Spleen (tissue), 11 donors: ENCODE results near the gene CHKA. TPM values are rescaled to one million over a fixed set of nuclear protein-coding genes. Genes with fewer than 3 reads are reported as not detected.

Experiments
- DNase-seq: peaks from one replicate; pipeline ENCODE4 v3.0.0-alpha.2; 2020
- H3K27ac ChIP-seq, 8 donors: fragments of 200-600 bp; sonication (generic) in 7 of 8; 1 replicate in 4 of 8; 2 replicates in 4 of 8; pipeline versions ENCODE4 v1.5.0 to v1.8.0; 2016 to 2021; ENCODE audit warnings: inconsistent platforms in 4 of 8, mild to moderate bottlenecking in 4 of 8, moderate library complexity in 1 of 8
- H3K27me3 ChIP-seq, 7 donors: fragments of 200-600 bp; sonication (generic) in 6 of 7; replicated peaks in 1 of 7; 1 replicate in 4 of 7; 2 replicates in 3 of 7; pipeline versions ENCODE4 v1.5.0 to v1.8.0; 2016 to 2021; ENCODE audit warnings: inconsistent platforms in 3 of 7, mild to moderate bottlenecking in 1 of 7
- H3K36me3 ChIP-seq, 6 donors: fragments of 200-600 bp; sonication (generic) in 5 of 6; 1 replicate in 4 of 6; 2 replicates in 2 of 6; pipeline versions ENCODE4 v1.5.0 to v1.8.0; 2016 to 2021; ENCODE audit warnings: inconsistent platforms in 2 of 6
- H3K4me1 ChIP-seq, 6 donors: fragments of 200-600 bp; sonication (generic) in 5 of 6; 1 replicate in 3 of 6; 2 replicates in 3 of 6; pipeline versions ENCODE4 v1.5.0 to v1.8.0; 2016 to 2021; ENCODE audit warnings: inconsistent platforms in 3 of 6
- H3K4me3 ChIP-seq, 8 donors: fragments of 200-600 bp; sonication (generic) in 7 of 8; 1 replicate in 4 of 8; 2 replicates in 4 of 8; pipeline versions ENCODE4 v1.5.0 to v1.8.0; 2016 to 2021; ENCODE audit warnings: inconsistent platforms in 4 of 8, mild to moderate bottlenecking in 4 of 8, moderate library complexity in 2 of 8
- H3K9me3 ChIP-seq, 8 donors: fragments of 200-600 bp; sonication (generic) in 7 of 8; 1 replicate in 4 of 8; 2 replicates in 4 of 8; pipeline versions ENCODE4 v1.5.0 to v1.8.0; 2016 to 2021; ENCODE audit warnings: inconsistent platforms in 4 of 8
- POLR2A ChIP-seq, 3 donors: fragments of 450-650 bp; IDR thresholded peaks; one replicate each; pipeline ENCODE4 v1.5.1; 2017; ENCODE audit warnings: antibody characterized with exemption in 3 of 3, mild to moderate bottlenecking in 1 of 3
- POLR2AphosphoS5 ChIP-seq, 3 donors: sonication (generic); formaldehyde crosslinking; IDR thresholded peaks; one replicate each; pipeline ENCODE4 v1.5.1; 2017; ENCODE audit warnings: antibody characterized with exemption in 3 of 3
- WGBS, 5 donors: extraction: QIAGEN DNeasy Blood & Tissue Kit in 3 of 5; methylation state at CpG; one replicate each; pipeline versions ENCODE4 v1.1.5 to v1.1.7; 2013 to 2018; 5-methylcytosine and 5-hydroxymethylcytosine counted together
- intact Hi-C: fragments of 100-400 bp; cut with DNase I; formaldehyde crosslinking; loops from one replicate; pipeline ENCODE4 v1.15.0; 2023; ENCODE audit warnings: low total_unique reads
- polyA plus RNA-seq, 3 donors: library from polyadenylated mRNA; stranded (reverse); fragments of 200-250 nt; gene quantifications; one replicate each; pipeline ENCODE4 v1.2.1, GENCODE V29; 2013
- total RNA-seq, 7 donors: library from RNA; depleted of rRNA in 3 of 7; stranded (reverse); fragments of >200 nt in 3 of 7; fragmentation: NEBNext Ultra II Directional in 4 of 7; extraction: Animal tissue kit (Norgen Biotek cat#: 25700) in 4 of 7; gene quantifications; one replicate each; pipeline versions ENCODE4 v1.1.0 to v1.2.1, GENCODE V29; 2016 to 2021
- TF ChIP-seq, protein P1 (sequence below), 11 experiments: fragments of 200-600 bp in 7 of 11; fragments of 450-650 bp in 4 of 11; sonication (generic) in 4 of 11; IDR thresholded peaks in 8 of 11; conservative IDR thresholded peaks in 3 of 11; 1 replicate in 7 of 11; 2 replicates in 4 of 11; pipeline versions ENCODE4 v1.4.0 to v1.8.0; 2016 to 2021; ENCODE audit warnings: antibody characterized with exemption in 11 of 11, inconsistent platforms in 4 of 11, mild to moderate bottlenecking in 1 of 11
- donor health status: healthy with polysubstance abuse.
- donor health status: DM: no; HTN: no; CAD: no; lungs with moderate emphysema.
- donor health status: DM: no; HTN: no; CAD: no.
- donor health status: Bipolar disorder and iron deficiency.
- donor health status: healthy.
- donor health status: DM: no; HTN: no; CAD: no.
- donor health status: DM: yes; HTN: yes; CAD: no.

The CHKA gene
- total and polyA plus RNA-seq, 10 donors: 19.7 to 76.1 (median 33.4) TPM

DNA sequence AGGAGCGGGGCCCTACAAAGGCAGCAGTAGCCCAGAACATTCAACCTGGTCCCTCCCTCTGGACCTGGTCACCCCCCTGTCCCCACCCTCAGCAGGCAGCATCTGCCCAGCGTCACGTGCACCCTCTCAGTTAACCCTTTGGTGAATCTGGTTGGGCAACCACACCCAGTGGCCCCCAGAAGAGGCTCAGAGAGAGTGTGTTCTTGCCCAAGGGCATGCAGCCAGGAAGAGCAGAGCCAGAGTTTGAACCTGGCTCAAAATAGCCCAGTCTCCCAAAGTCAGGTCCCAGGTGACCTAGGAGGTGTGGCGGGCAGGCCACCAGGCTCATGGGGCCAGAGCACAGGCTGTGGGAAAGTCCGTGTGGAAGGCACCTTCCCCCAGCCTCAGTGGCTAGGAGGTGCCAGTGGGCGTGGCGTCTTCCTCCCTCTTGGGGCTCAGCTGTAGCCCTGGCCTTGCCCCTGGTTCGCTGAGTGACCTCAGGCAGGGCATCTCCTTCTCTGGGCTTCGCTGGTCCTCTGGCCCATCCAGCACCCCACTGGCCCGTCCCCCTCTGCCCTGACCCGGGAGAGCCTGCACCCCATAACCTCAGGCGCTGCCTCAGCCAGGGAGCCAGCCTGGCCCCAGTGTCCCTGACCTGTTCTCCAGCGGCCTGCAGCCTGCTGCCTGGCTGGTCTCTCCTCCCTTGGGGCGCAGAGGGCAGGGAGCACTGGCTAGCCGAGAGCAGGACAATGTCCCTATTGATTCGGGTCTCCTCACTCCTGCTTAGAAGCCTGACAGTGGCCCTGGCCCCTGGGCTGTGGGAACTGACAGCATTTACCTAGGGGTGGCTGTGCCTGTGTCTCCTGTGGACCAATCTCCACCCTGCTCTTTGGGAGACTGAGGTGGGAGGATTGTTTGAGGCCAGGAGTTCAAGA is 104.0 kb downstream of the CHKA start:
- Histone ChIP-seq H3K27me3 (no peaks in the 10 kb centered on the region), H3K36me3 (peaks cover 0 to 79% (median 9%) of the 10 kb centered on the region in 6 donors), H3K4me3 (no peak overlapping the region), H3K27ac (peak overlapping the region in 1 of 8 donors; percentile 9), H3K9me3 (no peaks in the 10 kb centered on the region), H3K4me1 (peaks cover 0 to 52% (median 30%) of the 10 kb centered on the region in 6 donors)
- 63 to 83% (median 73%) methylated on average over 9 to 16 of the region's 16 CpGs for WGBS, 5 donors
- intact Hi-C loops: no loop called here
- DNase-seq: no peak
- TF ChIP-seq POLR2AphosphoS5 (IDR thresholded peaks at IDR 0.05): peak in 1 of 3 donors; percentile 12
- TF ChIP-seq POLR2A (IDR thresholded peaks at IDR 0.05): no peak

DNA sequence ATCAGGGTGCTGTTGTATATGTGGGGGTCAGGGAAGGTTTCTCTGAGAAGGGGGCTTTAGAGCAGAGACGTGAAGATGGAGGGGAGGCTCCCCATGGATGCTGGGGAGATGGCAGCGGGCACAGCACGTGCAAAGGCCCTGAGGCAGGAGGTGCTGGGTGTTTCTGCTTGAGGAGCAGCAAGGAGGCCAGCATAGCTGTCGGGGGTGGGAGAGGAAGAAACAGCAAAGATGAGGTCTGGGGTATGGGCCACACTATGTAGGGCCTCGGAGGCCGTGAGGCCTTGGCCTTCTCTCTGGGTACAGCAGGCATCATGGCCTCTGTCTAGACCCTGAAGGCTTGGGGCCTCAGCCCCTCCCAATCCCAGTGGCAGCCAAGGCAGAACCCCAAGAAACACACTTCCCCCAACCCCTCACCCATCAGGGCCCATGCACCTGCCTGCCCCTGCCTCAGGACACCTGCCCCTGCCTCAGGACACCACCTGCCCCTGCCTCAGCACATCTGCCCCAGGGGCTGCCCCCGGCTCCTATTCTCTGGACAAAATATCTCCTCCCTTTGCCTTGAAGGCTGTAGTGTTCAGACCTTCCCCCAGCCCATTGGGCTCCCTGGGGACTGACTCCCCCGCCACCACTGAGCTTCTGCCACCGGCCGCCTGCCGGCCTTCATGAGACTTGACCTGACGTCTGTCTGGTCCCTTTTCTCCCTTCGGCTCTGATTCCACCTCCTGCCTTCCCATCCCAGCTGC is 104.9 kb downstream of the CHKA start:
- WGBS, 5 donors: 70 to 81% (median 79%) methylated on average over 13 of the region's 13 CpGs
- no peak for DNase-seq
- TF ChIP-seq POLR2AphosphoS5 (IDR thresholded peaks at IDR 0.05) (no peak), POLR2A (IDR thresholded peaks at IDR 0.05) (no peak)
- TF ChIP-seq, protein P1, sequence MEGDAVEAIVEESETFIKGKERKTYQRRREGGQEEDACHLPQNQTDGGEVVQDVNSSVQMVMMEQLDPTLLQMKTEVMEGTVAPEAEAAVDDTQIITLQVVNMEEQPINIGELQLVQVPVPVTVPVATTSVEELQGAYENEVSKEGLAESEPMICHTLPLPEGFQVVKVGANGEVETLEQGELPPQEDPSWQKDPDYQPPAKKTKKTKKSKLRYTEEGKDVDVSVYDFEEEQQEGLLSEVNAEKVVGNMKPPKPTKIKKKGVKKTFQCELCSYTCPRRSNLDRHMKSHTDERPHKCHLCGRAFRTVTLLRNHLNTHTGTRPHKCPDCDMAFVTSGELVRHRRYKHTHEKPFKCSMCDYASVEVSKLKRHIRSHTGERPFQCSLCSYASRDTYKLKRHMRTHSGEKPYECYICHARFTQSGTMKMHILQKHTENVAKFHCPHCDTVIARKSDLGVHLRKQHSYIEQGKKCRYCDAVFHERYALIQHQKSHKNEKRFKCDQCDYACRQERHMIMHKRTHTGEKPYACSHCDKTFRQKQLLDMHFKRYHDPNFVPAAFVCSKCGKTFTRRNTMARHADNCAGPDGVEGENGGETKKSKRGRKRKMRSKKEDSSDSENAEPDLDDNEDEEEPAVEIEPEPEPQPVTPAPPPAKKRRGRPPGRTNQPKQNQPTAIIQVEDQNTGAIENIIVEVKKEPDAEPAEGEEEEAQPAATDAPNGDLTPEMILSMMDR (IDR thresholded peaks at IDR 0.05 in 8 of 11, conservative IDR thresholded peaks at IDR 0.05 in 3 of 11): no peak
- Histone ChIP-seq H3K4me3 (no peak overlapping the region), H3K9me3 (no peaks in the 10 kb centered on the region), H3K36me3 (peaks cover 0 to 71% (median under 1%) of the 10 kb centered on the region in 6 donors), H3K4me1 (peaks cover 0 to 60% (median 39%) of the 10 kb centered on the region in 6 donors), H3K27me3 (no peaks in the 10 kb centered on the region), H3K27ac (no peak overlapping the region)
- intact Hi-C loops: no loop called here

DNA sequence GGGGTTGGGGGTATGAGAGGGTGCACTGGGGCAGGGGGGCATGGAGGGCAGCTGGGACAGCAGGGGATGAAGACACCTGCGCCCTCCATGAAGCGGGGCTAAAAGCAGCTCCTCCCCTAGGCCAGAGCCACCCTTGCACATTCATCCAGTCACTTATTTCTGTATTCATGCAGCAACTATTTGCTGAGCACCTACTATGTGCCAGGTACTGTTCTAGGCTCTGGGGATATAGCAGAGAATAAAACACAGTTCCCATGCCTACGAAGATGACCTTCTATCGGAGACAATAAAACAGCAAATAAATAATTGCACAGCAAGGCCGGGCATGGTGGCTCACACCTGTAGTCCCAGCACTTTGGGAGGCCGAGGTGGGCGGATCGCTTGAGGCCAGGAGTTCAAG is 105.7 kb downstream of the CHKA start:
- Histone ChIP-seq H3K27ac (no peak overlapping the region), H3K36me3 (peaks cover 0 to 62% (median 0%) of the 10 kb centered on the region in 6 donors), H3K27me3 (no peaks in the 10 kb centered on the region), H3K9me3 (no peaks in the 10 kb centered on the region), H3K4me1 (peaks cover 0 to 69% (median 47%) of the 10 kb centered on the region in 6 donors), H3K4me3 (no peak overlapping the region)
- WGBS, 5 donors: 93 to 98% (median 95%) methylated on average over 8 of the region's 8 CpGs
- TF ChIP-seq POLR2AphosphoS5 (IDR thresholded peaks at IDR 0.05): no peak
- TF ChIP-seq POLR2A (IDR thresholded peaks at IDR 0.05): no peak
- TF ChIP-seq, protein P1 (IDR thresholded peaks at IDR 0.05 in 8 of 11, conservative IDR thresholded peaks at IDR 0.05 in 3 of 11): no peak
- intact Hi-C loops: no loop called here
- DNase-seq: no peak

DNA sequence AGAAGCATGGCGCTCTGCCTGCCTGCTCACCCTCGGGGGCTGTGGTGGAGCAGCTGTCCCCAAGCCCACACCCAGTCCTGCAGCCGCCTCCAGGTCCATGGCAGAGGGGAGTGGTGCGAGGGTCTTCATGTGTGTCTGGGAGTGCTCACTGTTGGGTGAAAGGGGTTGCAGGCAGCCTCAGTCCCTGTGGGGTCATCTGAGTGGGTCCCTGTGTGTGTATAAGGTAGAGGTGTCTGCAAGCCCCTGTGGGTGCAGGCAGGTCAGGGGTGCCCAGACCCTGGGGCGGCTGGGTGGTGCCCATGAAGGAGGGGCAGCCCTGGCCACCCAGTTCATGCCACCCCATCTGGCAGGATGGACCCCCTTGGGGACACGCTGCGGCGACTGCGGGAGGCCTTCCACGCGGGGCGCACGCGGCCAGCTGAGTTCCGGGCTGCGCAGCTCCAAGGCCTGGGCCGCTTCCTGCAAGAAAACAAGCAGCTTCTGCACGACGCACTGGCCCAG is 106.2 kb downstream of the CHKA start:
- Histone ChIP-seq H3K27ac (peak overlapping the region in 4 of 8 donors; percentile 89 to 93 (median 91)), H3K36me3 (peaks cover 0 to 57% (median 0%) of the 10 kb centered on the region in 6 donors), H3K4me3 (no peak overlapping the region), H3K4me1 (peaks cover 0 to 74% (median 51%) of the 10 kb centered on the region in 6 donors), H3K27me3 (peaks cover 0 to 3% (median 0%) of the 10 kb centered on the region in 7 donors), H3K9me3 (no peaks in the 10 kb centered on the region)
- TF ChIP-seq, protein P1 (IDR thresholded peaks at IDR 0.05 in 8 of 11, conservative IDR thresholded peaks at IDR 0.05 in 3 of 11): no peak
- TF ChIP-seq POLR2A (IDR thresholded peaks at IDR 0.05) (no peak), POLR2AphosphoS5 (IDR thresholded peaks at IDR 0.05) (no peak)
- no peak for DNase-seq
- intact Hi-C loops: no loop called here
- 84 to 93% (median 84%) methylated on average over 14 to 19 of the region's 19 CpGs for WGBS, 5 donors
